ENCODE data around the gene MCCC2.

GRCh38 chr5:71586052-71586940 lies 844 bp upstream of the MCCC2 start:
- TF ChIP-seq CTCF (IDR thresholded peaks at IDR 0.05) (no peak), POLR2A (IDR thresholded peaks at IDR 0.05) (no peak)

All from thyroid gland (tissue), 4 donors.